Measurements from ENCODE around the gene TUBG2.
"Not testable (repeated sequence)": the region's sequence is repeated elsewhere in the genome, so short reads cannot be mapped to it uniquely, and the experiment has no call there.

The TUBG2 gene

DNA sequence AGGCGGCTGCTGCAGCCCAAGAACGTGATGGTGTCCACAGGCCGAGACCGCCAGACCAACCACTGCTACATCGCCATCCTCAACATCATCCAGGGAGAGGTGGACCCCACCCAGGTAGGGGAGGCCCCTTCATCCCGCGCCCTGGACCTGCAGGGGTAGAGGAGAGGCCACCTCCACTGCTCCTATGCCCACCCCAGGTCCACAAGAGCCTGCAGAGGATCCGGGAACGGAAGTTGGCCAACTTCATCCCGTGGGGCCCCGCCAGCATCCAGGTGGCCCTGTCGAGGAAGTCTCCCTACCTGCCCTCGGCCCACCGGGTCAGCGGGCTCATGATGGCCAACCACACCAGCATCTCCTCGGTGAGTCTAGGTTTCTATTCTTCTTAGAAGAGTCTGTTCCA is 7.0 kb downstream of the TUBG2 start:
- not testable (repeated sequence) for H2BK120ac ChIP-seq (ENCODE audit: low read depth, low read length); H2BK5ac ChIP-seq (ENCODE audit: low read depth, low read length, poor library complexity, severe bottlenecking); H3K4ac ChIP-seq (ENCODE audit: low read depth in 1 of 2, low read length in 2 of 2); H2BK12ac ChIP-seq (ENCODE audit: low read length in 2 of 2); H3K27ac ChIP-seq (ENCODE audit: low read length, poor library complexity, severe bottlenecking); H3K27me3 ChIP-seq (ENCODE audit: control insufficient read depth in 1 of 2, insufficient read depth in 1 of 2, low read length in 2 of 2); H3K9me3 ChIP-seq (ENCODE audit: control insufficient read depth, low read length); H4K91ac ChIP-seq (ENCODE audit: low read length); H3K4me2 ChIP-seq (ENCODE audit: low read length, poor library complexity, severe bottlenecking); H3K14ac ChIP-seq (ENCODE audit: low read length in 2 of 2); H2BK15ac ChIP-seq (ENCODE audit: low read depth, poor library complexity, severe bottlenecking); H3K9ac ChIP-seq (ENCODE audit: low read length); H2AK5ac ChIP-seq (ENCODE audit: low read length, severe bottlenecking); H3K4me3 ChIP-seq (ENCODE audit: insufficient read depth in 1 of 2, low read depth in 1 of 2, low read length in 2 of 2); DNase-seq; H3K18ac ChIP-seq (ENCODE audit: low read depth in 1 of 2, low read length in 2 of 2); H2AFZ ChIP-seq (ENCODE audit: low read depth, low read length); H4K8ac ChIP-seq (ENCODE audit: low read length); H3K23ac ChIP-seq (ENCODE audit: low read length in 2 of 2)
- peaks cover 32% of the 10 kb centered on the region for H3K4me1 ChIP-seq (ENCODE audit: control insufficient read depth, insufficient read depth, low read depth, low read length)
- peaks cover 77 to 81% of the 10 kb centered on the region in 2 experiments for H3K36me3 ChIP-seq (ENCODE audit: control insufficient read depth in 1 of 2, insufficient read depth in 2 of 2, low read depth in 1 of 2, low read length in 2 of 2)
- 93% methylated on average over 9 of the region's 16 CpGs for WGBS
- H3K79me1 ChIP-seq (replicated peaks; ENCODE audit: low read length, poor library complexity, severe bottlenecking): peaks cover 26% of the 10 kb centered on the region

DNA sequence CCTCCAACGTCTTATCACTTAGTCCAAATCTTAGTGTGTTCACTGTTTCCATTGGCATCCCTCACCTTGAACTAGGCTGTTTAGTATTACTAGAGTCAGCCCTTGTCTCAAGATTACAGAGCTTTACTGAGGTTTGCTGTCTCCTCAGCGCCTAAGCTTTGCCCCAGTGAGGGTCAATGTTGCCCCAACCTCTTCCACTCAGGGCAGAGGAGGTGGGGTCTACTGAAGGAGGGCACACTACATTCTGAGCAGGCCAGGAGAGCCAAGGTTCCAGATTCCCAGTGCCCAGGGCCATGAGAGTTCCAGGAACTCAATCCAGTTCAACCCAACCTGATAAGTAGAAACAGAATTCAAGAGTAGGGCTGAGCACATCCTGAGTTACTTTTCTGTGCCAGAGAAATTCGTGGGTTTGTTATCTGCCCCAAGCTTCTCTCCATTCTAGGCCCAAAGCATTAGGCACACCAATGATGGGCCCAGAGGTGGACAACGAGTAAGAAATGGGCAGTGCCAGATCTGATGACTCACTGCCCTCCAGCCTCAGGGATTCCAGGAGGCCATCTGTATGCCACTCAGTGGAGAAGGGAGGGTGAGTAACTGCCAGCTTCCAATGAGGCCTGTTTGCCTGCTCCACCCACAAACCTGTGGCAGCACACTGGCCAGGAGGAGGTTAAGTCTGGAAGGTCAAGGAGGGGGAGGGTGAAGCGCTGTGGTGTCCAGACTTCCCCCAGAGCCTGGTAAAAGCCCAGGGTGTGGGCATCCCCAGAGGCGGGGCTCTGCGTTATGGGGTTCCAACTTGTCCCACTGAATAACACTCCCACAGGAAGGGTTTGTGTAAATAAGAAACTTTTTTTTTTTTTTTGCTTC is 8.2 kb downstream of the TUBG2 start:
- peak overlapping the region in 1 of 2 experiments; percentile 1 for H3K4ac ChIP-seq (ENCODE audit: low read depth in 1 of 2, low read length in 2 of 2)
- H3K79me1 ChIP-seq (replicated peaks; ENCODE audit: low read length, poor library complexity, severe bottlenecking): peaks cover 26% of the 10 kb centered on the region
- no peak overlapping the region for H4K8ac ChIP-seq (ENCODE audit: low read length)
- WGBS: 61% methylated on average over 5 of the region's 7 CpGs
- H2BK120ac ChIP-seq (ENCODE audit: low read depth, low read length): no peak overlapping the region
- H3K36me3 ChIP-seq (ENCODE audit: control insufficient read depth in 1 of 2, insufficient read depth in 2 of 2, low read depth in 1 of 2, low read length in 2 of 2): peaks cover 76 to 83% of the 10 kb centered on the region in 2 experiments
- H3K14ac ChIP-seq (ENCODE audit: low read length in 2 of 2): no peak overlapping the region
- peak overlapping the region; percentile 61 for H4K91ac ChIP-seq (ENCODE audit: low read length)
- no peak overlapping the region for H2AFZ ChIP-seq (ENCODE audit: low read depth, low read length)
- H3K4me1 ChIP-seq (ENCODE audit: control insufficient read depth, insufficient read depth, low read depth, low read length): peaks cover 33% of the 10 kb centered on the region
- H2BK15ac ChIP-seq (ENCODE audit: low read depth, poor library complexity, severe bottlenecking): peak overlapping the region; percentile 73
- DNase-seq: peak; percentile 84
- peak overlapping the region; percentile 20 for H3K9ac ChIP-seq (ENCODE audit: low read length)
- H3K4me2 ChIP-seq (ENCODE audit: low read length, poor library complexity, severe bottlenecking): no peak overlapping the region
- no peaks in the 10 kb centered on the region for H3K27me3 ChIP-seq (ENCODE audit: control insufficient read depth in 1 of 2, insufficient read depth in 1 of 2, low read length in 2 of 2)
- H2AK5ac ChIP-seq (ENCODE audit: low read length, severe bottlenecking): peak overlapping the region; percentile 15
- H3K4me3 ChIP-seq (ENCODE audit: insufficient read depth in 1 of 2, low read depth in 1 of 2, low read length in 2 of 2): no peak overlapping the region
- H3K27ac ChIP-seq (ENCODE audit: low read length, poor library complexity, severe bottlenecking): peak overlapping the region; percentile 59
- H2BK12ac ChIP-seq (ENCODE audit: low read length in 2 of 2): peak overlapping the region in 1 of 2 experiments; percentile 21
- H3K18ac ChIP-seq (ENCODE audit: low read depth in 1 of 2, low read length in 2 of 2): peak overlapping the region in 1 of 2 experiments; percentile 25
- no peak overlapping the region for H3K23ac ChIP-seq (ENCODE audit: low read length in 2 of 2)
- H3K9me3 ChIP-seq (ENCODE audit: control insufficient read depth, low read length): no peaks in the 10 kb centered on the region
- no peak overlapping the region for H2BK5ac ChIP-seq (ENCODE audit: low read depth, low read length, poor library complexity, severe bottlenecking)

DNA sequence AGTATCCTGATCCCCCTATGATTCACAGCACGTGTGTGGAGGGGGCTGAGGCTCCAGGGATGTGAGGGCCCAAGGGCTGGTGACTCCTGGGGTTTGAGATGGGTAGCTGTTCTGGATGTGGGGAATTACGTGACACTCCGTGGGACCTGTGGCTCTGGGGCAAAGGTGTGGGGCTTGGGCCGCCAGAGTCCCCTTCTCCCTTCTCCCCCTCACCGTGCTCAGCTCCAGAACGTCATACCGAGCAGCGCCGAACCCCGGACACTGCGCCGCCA is 10.6 kb downstream of the TUBG2 start:
- peak overlapping the region; percentile 86 for H4K8ac ChIP-seq (ENCODE audit: low read length)
- H4K91ac ChIP-seq (ENCODE audit: low read length): peak overlapping the region; percentile 65
- H3K14ac ChIP-seq (ENCODE audit: low read length in 2 of 2): no peak overlapping the region
- H2BK5ac ChIP-seq (ENCODE audit: low read depth, low read length, poor library complexity, severe bottlenecking): no peak overlapping the region
- H3K4ac ChIP-seq (ENCODE audit: low read depth in 1 of 2, low read length in 2 of 2): no peak overlapping the region
- no peak overlapping the region for H3K18ac ChIP-seq (ENCODE audit: low read depth in 1 of 2, low read length in 2 of 2)
- H2AK5ac ChIP-seq (ENCODE audit: low read length, severe bottlenecking): peak overlapping the region; percentile 45
- WGBS: 72% methylated on average over 12 of the region's 12 CpGs
- H3K9me3 ChIP-seq (ENCODE audit: control insufficient read depth, low read length): no peaks in the 10 kb centered on the region
- no peak for DNase-seq
- no peak overlapping the region for H3K27ac ChIP-seq (ENCODE audit: low read length, poor library complexity, severe bottlenecking)
- peak overlapping the region; percentile 50 for H2BK120ac ChIP-seq (ENCODE audit: low read depth, low read length)
- no peak overlapping the region for H2BK15ac ChIP-seq (ENCODE audit: low read depth, poor library complexity, severe bottlenecking)
- peaks cover 66 to 84% of the 10 kb centered on the region in 2 experiments for H3K36me3 ChIP-seq (ENCODE audit: control insufficient read depth in 1 of 2, insufficient read depth in 2 of 2, low read depth in 1 of 2, low read length in 2 of 2)
- H3K4me1 ChIP-seq (ENCODE audit: control insufficient read depth, insufficient read depth, low read depth, low read length): peaks cover 45% of the 10 kb centered on the region
- H2BK12ac ChIP-seq (ENCODE audit: low read length in 2 of 2): peak overlapping the region in 1 of 2 experiments; percentile 81
- H3K4me2 ChIP-seq (ENCODE audit: low read length, poor library complexity, severe bottlenecking): no peak overlapping the region
- H2AFZ ChIP-seq (ENCODE audit: low read depth, low read length): no peak overlapping the region
- H3K27me3 ChIP-seq (ENCODE audit: control insufficient read depth in 1 of 2, insufficient read depth in 1 of 2, low read length in 2 of 2): no peaks in the 10 kb centered on the region
- peaks cover 31% of the 10 kb centered on the region for H3K79me1 ChIP-seq (replicated peaks; ENCODE audit: low read length, poor library complexity, severe bottlenecking)
- no peak overlapping the region for H3K4me3 ChIP-seq (ENCODE audit: insufficient read depth in 1 of 2, low read depth in 1 of 2, low read length in 2 of 2)
- peak overlapping the region in 1 of 2 experiments; percentile 6 for H3K23ac ChIP-seq (ENCODE audit: low read length in 2 of 2)
- H3K9ac ChIP-seq (ENCODE audit: low read length): no peak overlapping the region

DNA sequence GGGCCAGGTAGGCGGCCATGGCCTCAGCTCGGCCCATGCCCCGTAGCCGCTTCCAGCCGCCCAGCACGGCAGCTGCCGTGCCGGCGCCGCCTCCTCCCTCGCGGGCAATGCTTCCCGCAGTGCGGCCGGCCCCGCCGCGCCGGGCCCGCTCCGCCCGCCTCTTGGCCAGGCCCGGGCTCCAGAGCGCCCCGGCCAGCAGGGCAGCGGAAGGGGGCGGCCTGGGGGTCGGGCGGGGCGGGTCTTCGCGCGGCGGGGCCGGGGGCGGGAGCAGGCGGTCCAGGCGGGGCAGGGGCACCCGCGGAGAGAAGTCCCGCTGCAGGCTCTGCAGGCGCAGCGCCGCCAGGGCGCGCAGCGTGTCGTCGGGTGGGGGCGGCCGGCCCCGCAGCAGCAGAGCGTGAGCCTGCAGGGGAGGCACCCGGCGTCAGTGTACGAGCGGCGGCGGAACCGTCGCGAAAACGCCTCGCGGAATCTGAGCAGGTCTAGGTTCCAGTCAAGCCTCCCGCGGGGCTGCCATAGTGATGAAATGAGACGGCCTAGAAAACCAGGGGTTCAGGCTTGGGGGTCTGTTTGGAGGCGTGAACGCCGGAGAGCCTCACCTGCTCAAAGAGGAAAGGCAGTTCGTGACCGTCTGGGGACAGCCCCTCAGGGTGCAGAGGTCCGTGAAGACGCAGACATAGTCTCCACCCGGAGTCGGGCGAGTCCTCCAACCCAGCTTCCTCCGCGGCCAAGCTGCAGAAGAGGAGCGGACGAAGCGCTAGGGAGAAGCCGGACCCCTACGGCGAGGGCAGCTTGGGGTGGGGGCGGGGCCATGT is 11.1 kb downstream of the TUBG2 start:
- no peak overlapping the region for H3K4me3 ChIP-seq (ENCODE audit: insufficient read depth in 1 of 2, low read depth in 1 of 2, low read length in 2 of 2)
- H4K91ac ChIP-seq (ENCODE audit: low read length): peak overlapping the region; percentile 65
- peak overlapping the region; percentile 54 for H2BK120ac ChIP-seq (ENCODE audit: low read depth, low read length)
- peak overlapping the region; percentile 29 for H3K4me2 ChIP-seq (ENCODE audit: low read length, poor library complexity, severe bottlenecking)
- H3K9ac ChIP-seq (ENCODE audit: low read length): no peak overlapping the region
- H2BK5ac ChIP-seq (ENCODE audit: low read depth, low read length, poor library complexity, severe bottlenecking): no peak overlapping the region
- peaks cover 36% of the 10 kb centered on the region for H3K79me1 ChIP-seq (replicated peaks; ENCODE audit: low read length, poor library complexity, severe bottlenecking)
- peak overlapping the region; percentile 45 for H2AK5ac ChIP-seq (ENCODE audit: low read length, severe bottlenecking)
- H3K36me3 ChIP-seq (ENCODE audit: control insufficient read depth in 1 of 2, insufficient read depth in 2 of 2, low read depth in 1 of 2, low read length in 2 of 2): peaks cover 66 to 84% of the 10 kb centered on the region in 2 experiments
- peak overlapping the region in 1 of 2 experiments; percentile 6 for H3K23ac ChIP-seq (ENCODE audit: low read length in 2 of 2)
- peaks cover 50% of the 10 kb centered on the region for H3K4me1 ChIP-seq (ENCODE audit: control insufficient read depth, insufficient read depth, low read depth, low read length)
- H2BK12ac ChIP-seq (ENCODE audit: low read length in 2 of 2): peak overlapping the region in 1 of 2 experiments; percentile 35
- no peaks in the 10 kb centered on the region for H3K9me3 ChIP-seq (ENCODE audit: control insufficient read depth, low read length)
- 52% methylated on average over 71 of the region's 87 CpGs for WGBS
- no peak overlapping the region for H2BK15ac ChIP-seq (ENCODE audit: low read depth, poor library complexity, severe bottlenecking)
- peak overlapping the region; percentile 8 to 37 for H3K4ac ChIP-seq (ENCODE audit: low read depth in 1 of 2, low read length in 2 of 2)
- no peaks in the 10 kb centered on the region for H3K27me3 ChIP-seq (ENCODE audit: control insufficient read depth in 1 of 2, insufficient read depth in 1 of 2, low read length in 2 of 2)
- H3K18ac ChIP-seq (ENCODE audit: low read depth in 1 of 2, low read length in 2 of 2): peak overlapping the region in 1 of 2 experiments; percentile 63
- peak overlapping the region; percentile 86 for H4K8ac ChIP-seq (ENCODE audit: low read length)
- no peak overlapping the region for H2AFZ ChIP-seq (ENCODE audit: low read depth, low read length)
- no peak for DNase-seq
- H3K27ac ChIP-seq (ENCODE audit: low read length, poor library complexity, severe bottlenecking): no peak overlapping the region
- no peak overlapping the region for H3K14ac ChIP-seq (ENCODE audit: low read length in 2 of 2)
